ENCODE results near the gene PJA2.

GRCh38 chr5:109328626-109329025 is 81.1 kb downstream of the PJA2 start:
- no peak for TF ChIP-seq POLR2A (IDR thresholded peaks at IDR 0.05)
- TF ChIP-seq POLR2AphosphoS5 (IDR thresholded peaks at IDR 0.05): no peak
- TF ChIP-seq CTCF (IDR thresholded peaks at IDR 0.05): no peak
